ENCODE measurements around the gene CERS5.

The CERS5 gene

GRCh38 chr12:50188241-50188781 is 21.1 kb upstream of the CERS5 start:
- Histone ChIP-seq H3K9me3 (ENCODE audit: control insufficient read depth in 1 of 2, low read length in 2 of 2) (no peaks in the 10 kb centered on the region), H3K27me3 (ENCODE audit: control insufficient read depth in 1 of 2, insufficient read depth in 2 of 2, low read length in 2 of 2) (no peaks in the 10 kb centered on the region), H3K27ac (ENCODE audit: low read depth, low read length) (no peak overlapping the region), H3K4me1 (ENCODE audit: control insufficient read depth in 1 of 2, insufficient read depth in 2 of 2, low read length in 2 of 2) (peaks cover 28 to 49% of the 10 kb centered on the region in 2 donors), H3K36me3 (ENCODE audit: control insufficient read depth in 1 of 2, insufficient read depth in 2 of 2, low read length in 2 of 2) (peaks cover 20 to 39% of the 10 kb centered on the region in 2 donors), H3K9ac (ENCODE audit: low read depth in 1 of 2, low read length in 2 of 2) (no peak overlapping the region), H3K4me3 (ENCODE audit: low read depth in 1 of 2, low read length in 2 of 2) (no peak overlapping the region)

DNA sequence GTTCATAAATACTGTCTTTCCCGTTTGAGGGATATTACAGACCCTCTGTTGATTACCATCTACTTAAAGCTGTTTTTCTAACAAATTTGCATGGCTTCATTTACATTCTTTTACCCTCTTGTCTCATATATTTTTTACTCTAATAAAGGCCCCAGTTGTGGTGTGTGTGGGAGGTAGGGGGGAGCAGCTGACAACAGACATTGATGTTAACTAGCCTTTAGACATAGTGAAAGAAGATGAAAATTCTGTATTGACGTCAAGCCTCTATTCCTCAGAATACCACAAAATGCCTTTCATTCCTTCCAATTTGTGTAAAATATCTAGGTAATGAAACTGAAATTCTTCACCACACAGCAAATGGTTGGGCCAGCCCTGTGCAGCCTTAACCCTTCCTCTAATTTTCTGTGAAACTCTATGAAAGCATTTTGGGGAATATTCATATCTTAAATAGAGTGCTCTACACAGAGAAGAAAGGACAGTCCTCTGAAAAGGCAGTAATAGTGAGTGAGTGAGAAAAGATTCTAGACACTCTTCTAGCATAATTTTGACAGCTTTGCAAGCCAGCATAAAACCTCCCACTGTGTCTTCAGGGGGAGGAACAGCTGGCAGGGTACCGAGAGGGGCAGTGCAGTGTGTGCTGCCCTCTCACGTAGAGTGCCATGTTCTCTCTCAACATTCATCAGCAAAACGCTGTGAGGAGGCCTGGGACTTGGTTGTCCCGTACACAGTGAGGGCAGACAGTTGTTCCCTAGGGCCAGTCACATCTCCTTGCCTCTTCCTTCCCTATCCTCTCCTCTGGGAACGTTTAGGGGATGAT is 20.1 kb upstream of the CERS5 start:
- Histone ChIP-seq H3K4me1 (ENCODE audit: control insufficient read depth in 1 of 2, insufficient read depth in 2 of 2, low read length in 2 of 2) (peaks cover 22 to 43% of the 10 kb centered on the region in 2 donors), H3K4me3 (ENCODE audit: low read depth in 1 of 2, low read length in 2 of 2) (no peak overlapping the region), H3K36me3 (ENCODE audit: control insufficient read depth in 1 of 2, insufficient read depth in 2 of 2, low read length in 2 of 2) (peaks cover 20 to 39% of the 10 kb centered on the region in 2 donors), H3K9me3 (ENCODE audit: control insufficient read depth in 1 of 2, low read length in 2 of 2) (no peaks in the 10 kb centered on the region), H3K9ac (ENCODE audit: low read depth in 1 of 2, low read length in 2 of 2) (no peak overlapping the region), H3K27ac (ENCODE audit: low read depth, low read length) (peak overlapping the region; percentile 62), H3K27me3 (ENCODE audit: control insufficient read depth in 1 of 2, insufficient read depth in 2 of 2, low read length in 2 of 2) (no peaks in the 10 kb centered on the region)

GRCh38 chr12:50186681-50187080 is 19.5 kb upstream of the CERS5 start:
- no peaks in the 10 kb centered on the region for H3K27me3 ChIP-seq (ENCODE audit: control insufficient read depth in 1 of 2, insufficient read depth in 2 of 2, low read length in 2 of 2)
- H3K9ac ChIP-seq (ENCODE audit: low read depth in 1 of 2, low read length in 2 of 2) = no peak overlapping the region
- no peak overlapping the region for H3K27ac ChIP-seq (ENCODE audit: low read depth, low read length)
- no peaks in the 10 kb centered on the region for H3K9me3 ChIP-seq (ENCODE audit: control insufficient read depth in 1 of 2, low read length in 2 of 2)
- peaks cover 22 to 43% of the 10 kb centered on the region in 2 donors for H3K4me1 ChIP-seq (ENCODE audit: control insufficient read depth in 1 of 2, insufficient read depth in 2 of 2, low read length in 2 of 2)
- H3K36me3 ChIP-seq (ENCODE audit: control insufficient read depth in 1 of 2, insufficient read depth in 2 of 2, low read length in 2 of 2) = peaks cover 24 to 41% of the 10 kb centered on the region in 2 donors
- no peak overlapping the region for H3K4me3 ChIP-seq (ENCODE audit: low read depth in 1 of 2, low read length in 2 of 2)

- no peaks in the 10 kb centered on the region for H3K27me3 ChIP-seq (ENCODE audit: control insufficient read depth in 1 of 2, insufficient read depth in 2 of 2, low read length in 2 of 2)
- H3K9me3 ChIP-seq (ENCODE audit: control insufficient read depth in 1 of 2, low read length in 2 of 2) = no peaks in the 10 kb centered on the region
- H3K4me1 ChIP-seq (ENCODE audit: control insufficient read depth in 1 of 2, insufficient read depth in 2 of 2, low read length in 2 of 2) = peaks cover 22 to 43% of the 10 kb centered on the region in 2 donors
- no peak overlapping the region for H3K27ac ChIP-seq (ENCODE audit: low read depth, low read length)
- H3K9ac ChIP-seq (ENCODE audit: low read depth in 1 of 2, low read length in 2 of 2) = no peak overlapping the region
- H3K36me3 ChIP-seq (ENCODE audit: control insufficient read depth in 1 of 2, insufficient read depth in 2 of 2, low read length in 2 of 2) = peaks cover 26 to 44% of the 10 kb centered on the region in 2 donors
- no peak overlapping the region for H3K4me3 ChIP-seq (ENCODE audit: low read depth in 1 of 2, low read length in 2 of 2)
Measured at GRCh38 chr12:50185970-50186663, 18.9 kb upstream of the CERS5 start.

GRCh38 chr12:50185301-50185895 is 18.2 kb upstream of the CERS5 start:
- peaks cover 22 to 43% of the 10 kb centered on the region in 2 donors for H3K4me1 ChIP-seq (ENCODE audit: control insufficient read depth in 1 of 2, insufficient read depth in 2 of 2, low read length in 2 of 2)
- no peak overlapping the region for H3K27ac ChIP-seq (ENCODE audit: low read depth, low read length)
- no peaks in the 10 kb centered on the region for H3K27me3 ChIP-seq (ENCODE audit: control insufficient read depth in 1 of 2, insufficient read depth in 2 of 2, low read length in 2 of 2)
- H3K9me3 ChIP-seq (ENCODE audit: control insufficient read depth in 1 of 2, low read length in 2 of 2) = no peaks in the 10 kb centered on the region
- H3K9ac ChIP-seq (ENCODE audit: low read depth in 1 of 2, low read length in 2 of 2) = peak overlapping the region in 1 of 2 donors; percentile 28
- H3K4me3 ChIP-seq (ENCODE audit: low read depth in 1 of 2, low read length in 2 of 2) = no peak overlapping the region
- H3K36me3 ChIP-seq (ENCODE audit: control insufficient read depth in 1 of 2, insufficient read depth in 2 of 2, low read length in 2 of 2) = peaks cover 26 to 46% of the 10 kb centered on the region in 2 donors

GRCh38 chr12:50184261-50184660 is 17.1 kb upstream of the CERS5 start:
- peaks cover 23 to 55% of the 10 kb centered on the region in 2 donors for H3K36me3 ChIP-seq (ENCODE audit: control insufficient read depth in 1 of 2, insufficient read depth in 2 of 2, low read length in 2 of 2)

DNA sequence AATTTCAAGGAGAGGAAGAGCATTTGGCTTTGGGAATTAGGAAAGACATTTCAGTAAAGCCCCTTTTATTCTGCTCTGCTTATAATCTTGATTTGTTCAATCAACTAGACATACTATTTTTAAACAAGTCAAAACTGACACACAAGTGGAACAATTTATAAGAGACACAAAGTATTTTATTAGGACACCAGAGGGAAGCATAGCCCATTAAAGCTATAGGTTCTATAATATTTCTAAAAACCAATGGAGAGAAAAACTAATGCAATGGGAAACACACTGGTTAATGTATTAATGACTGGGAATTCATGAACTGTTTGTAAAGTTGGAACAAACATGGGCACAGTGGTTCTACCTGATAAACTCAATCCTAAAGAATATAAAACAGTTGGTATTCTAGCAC is 15.3 kb upstream of the CERS5 start:
- Histone ChIP-seq H3K4me1 (ENCODE audit: control insufficient read depth in 1 of 2, insufficient read depth in 2 of 2, low read length in 2 of 2) (peaks cover 7 to 22% of the 10 kb centered on the region in 2 donors), H3K27me3 (ENCODE audit: control insufficient read depth in 1 of 2, insufficient read depth in 2 of 2, low read length in 2 of 2) (no peaks in the 10 kb centered on the region), H3K27ac (ENCODE audit: low read depth, low read length) (no peak overlapping the region), H3K36me3 (ENCODE audit: control insufficient read depth in 1 of 2, insufficient read depth in 2 of 2, low read length in 2 of 2) (peaks cover 16 to 53% of the 10 kb centered on the region in 2 donors), H3K9ac (ENCODE audit: low read depth in 1 of 2, low read length in 2 of 2) (no peak overlapping the region), H3K9me3 (ENCODE audit: control insufficient read depth in 1 of 2, low read length in 2 of 2) (no peaks in the 10 kb centered on the region), H3K4me3 (ENCODE audit: low read depth in 1 of 2, low read length in 2 of 2) (no peak overlapping the region)

More at GRCh38 chr12:50184261-50184660, 17.1 kb upstream of the CERS5 start:
- Histone ChIP-seq H3K27ac (ENCODE audit: low read depth, low read length) (no peak overlapping the region), H3K4me1 (ENCODE audit: control insufficient read depth in 1 of 2, insufficient read depth in 2 of 2, low read length in 2 of 2) (peaks cover 20 to 40% of the 10 kb centered on the region in 2 donors), H3K9ac (ENCODE audit: low read depth in 1 of 2, low read length in 2 of 2) (no peak overlapping the region), H3K9me3 (ENCODE audit: control insufficient read depth in 1 of 2, low read length in 2 of 2) (no peaks in the 10 kb centered on the region), H3K4me3 (ENCODE audit: low read depth in 1 of 2, low read length in 2 of 2) (no peak overlapping the region), H3K27me3 (ENCODE audit: control insufficient read depth in 1 of 2, insufficient read depth in 2 of 2, low read length in 2 of 2) (no peaks in the 10 kb centered on the region)

- no peaks in the 10 kb centered on the region for H3K27me3 ChIP-seq (ENCODE audit: control insufficient read depth in 1 of 2, insufficient read depth in 2 of 2, low read length in 2 of 2)
- H3K9me3 ChIP-seq (ENCODE audit: control insufficient read depth in 1 of 2, low read length in 2 of 2) = no peaks in the 10 kb centered on the region
- peaks cover 19 to 58% of the 10 kb centered on the region in 2 donors for H3K36me3 ChIP-seq (ENCODE audit: control insufficient read depth in 1 of 2, insufficient read depth in 2 of 2, low read length in 2 of 2)
- H3K9ac ChIP-seq (ENCODE audit: low read depth in 1 of 2, low read length in 2 of 2) = no peak overlapping the region
- H3K4me3 ChIP-seq (ENCODE audit: low read depth in 1 of 2, low read length in 2 of 2) = no peak overlapping the region
- no peak overlapping the region for H3K27ac ChIP-seq (ENCODE audit: low read depth, low read length)
- H3K4me1 ChIP-seq (ENCODE audit: control insufficient read depth in 1 of 2, insufficient read depth in 2 of 2, low read length in 2 of 2) = peaks cover 3 to 17% of the 10 kb centered on the region in 2 donors
Measured at GRCh38 chr12:50181691-50182090, 14.5 kb upstream of the CERS5 start.

- Histone ChIP-seq H3K9ac (ENCODE audit: low read depth in 1 of 2, low read length in 2 of 2) (no peak overlapping the region), H3K36me3 (ENCODE audit: control insufficient read depth in 1 of 2, insufficient read depth in 2 of 2, low read length in 2 of 2) (peaks cover 18 to 39% of the 10 kb centered on the region in 2 donors), H3K4me1 (ENCODE audit: control insufficient read depth in 1 of 2, insufficient read depth in 2 of 2, low read length in 2 of 2) (no peaks in the 10 kb centered on the region), H3K4me3 (ENCODE audit: low read depth in 1 of 2, low read length in 2 of 2) (no peak overlapping the region), H3K27me3 (ENCODE audit: control insufficient read depth in 1 of 2, insufficient read depth in 2 of 2, low read length in 2 of 2) (no peaks in the 10 kb centered on the region), H3K9me3 (ENCODE audit: control insufficient read depth in 1 of 2, low read length in 2 of 2) (no peaks in the 10 kb centered on the region), H3K27ac (ENCODE audit: low read depth, low read length) (no peak overlapping the region)
Measured at GRCh38 chr12:50175716-50176026, 8.5 kb upstream of the CERS5 start.
